ENCODE results near the gene PEX11B. TPM values are rescaled to one million over a fixed set of nuclear protein-coding genes. Genes with fewer than 3 reads are reported as not detected.

Gene PEX11B
- total RNA-seq, 2 donors from 2014 or later = 28.2 to 31.1 TPM

- intact Hi-C loops (cut with DNase I) = loop anchor here (5.0 kb wide), 1 partner anchor 39 kb away; the partner anchor contains the start of gene PEX11B
- Histone ChIP-seq H3K9ac (ENCODE audit: low read depth in 2 of 2, low read length in 2 of 2) (no peak overlapping the region), H3K36me3 (no peaks in the 10 kb centered on the region), H3K4me1 (peaks cover 8% of the 10 kb centered on the region), H3K27me3 (peaks cover 15% of the 10 kb centered on the region), H3K4me3 (peak overlapping the region; percentile 74), H3K27ac (peak overlapping the region; percentile 90), H3K9me3 (no peaks in the 10 kb centered on the region)
- no peak for TF ChIP-seq CTCF (IDR thresholded peaks at IDR 0.05)
- no peak for DNase-seq
Observed at GRCh38 chr1:145956361-145956760, 37.8 kb upstream of the PEX11B start.

- intact Hi-C loops (cut with DNase I) = loop anchor here (5.0 kb wide), 1 partner anchor 38 kb away; the partner anchor contains the start of gene PEX11B
- no peak for DNase-seq
- H3K27ac ChIP-seq = no peak overlapping the region
- no peaks in the 10 kb centered on the region for H3K9me3 ChIP-seq
- TF ChIP-seq CTCF (IDR thresholded peaks at IDR 0.05) = no peak
- no peak overlapping the region for H3K9ac ChIP-seq (ENCODE audit: low read depth in 2 of 2, low read length in 2 of 2)
- H3K4me3 ChIP-seq = no peak overlapping the region
- H3K4me1 ChIP-seq = peaks cover 8% of the 10 kb centered on the region
- H3K27me3 ChIP-seq = peaks cover 9% of the 10 kb centered on the region
- H3K36me3 ChIP-seq = no peaks in the 10 kb centered on the region
Observed at GRCh38 chr1:145955436-145955835, 36.9 kb upstream of the PEX11B start.

GRCh38 chr1:145953861-145954260 is 35.3 kb upstream of the PEX11B start:
- no peaks in the 10 kb centered on the region for H3K9me3 ChIP-seq
- intact Hi-C loops (cut with DNase I) = no loop called here
- H3K36me3 ChIP-seq = no peaks in the 10 kb centered on the region
- no peak overlapping the region for H3K4me3 ChIP-seq
- peaks cover 8% of the 10 kb centered on the region for H3K4me1 ChIP-seq
- TF ChIP-seq CTCF (IDR thresholded peaks at IDR 0.05) = no peak
- no peaks in the 10 kb centered on the region for H3K27me3 ChIP-seq
- no peak for DNase-seq
- no peak overlapping the region for H3K9ac ChIP-seq (ENCODE audit: low read depth in 2 of 2, low read length in 2 of 2)
- H3K27ac ChIP-seq = no peak overlapping the region

- DNase-seq = no peak
- peaks cover 8% of the 10 kb centered on the region for H3K4me1 ChIP-seq
Observed at GRCh38 chr1:145952903-145953302, 34.4 kb upstream of the PEX11B start.

GRCh38 chr1:145951526-145951925 is 33.0 kb upstream of the PEX11B start:
- Histone ChIP-seq H3K9ac (ENCODE audit: low read depth in 2 of 2, low read length in 2 of 2) (no peak overlapping the region), H3K4me1 (peaks cover 8% of the 10 kb centered on the region), H3K36me3 (no peaks in the 10 kb centered on the region), H3K9me3 (no peaks in the 10 kb centered on the region), H3K27ac (no peak overlapping the region), H3K27me3 (no peaks in the 10 kb centered on the region), H3K4me3 (no peak overlapping the region)
- no peak for TF ChIP-seq CTCF (IDR thresholded peaks at IDR 0.05)
- intact Hi-C loops (cut with DNase I) = no loop called here
- DNase-seq = no peak

More at GRCh38 chr1:145952903-145953302, 34.4 kb upstream of the PEX11B start:
- Histone ChIP-seq H3K27ac (no peak overlapping the region), H3K36me3 (no peaks in the 10 kb centered on the region), H3K9me3 (no peaks in the 10 kb centered on the region), H3K4me3 (no peak overlapping the region), H3K27me3 (no peaks in the 10 kb centered on the region), H3K9ac (ENCODE audit: low read depth in 2 of 2, low read length in 2 of 2) (no peak overlapping the region)
- intact Hi-C loops (cut with DNase I) = no loop called here
- TF ChIP-seq CTCF (IDR thresholded peaks at IDR 0.05) = no peak

All from colonic mucosa (tissue), 4 donors.